ENCODE data around the gene PADI1.

PADI1 gene

DNA sequence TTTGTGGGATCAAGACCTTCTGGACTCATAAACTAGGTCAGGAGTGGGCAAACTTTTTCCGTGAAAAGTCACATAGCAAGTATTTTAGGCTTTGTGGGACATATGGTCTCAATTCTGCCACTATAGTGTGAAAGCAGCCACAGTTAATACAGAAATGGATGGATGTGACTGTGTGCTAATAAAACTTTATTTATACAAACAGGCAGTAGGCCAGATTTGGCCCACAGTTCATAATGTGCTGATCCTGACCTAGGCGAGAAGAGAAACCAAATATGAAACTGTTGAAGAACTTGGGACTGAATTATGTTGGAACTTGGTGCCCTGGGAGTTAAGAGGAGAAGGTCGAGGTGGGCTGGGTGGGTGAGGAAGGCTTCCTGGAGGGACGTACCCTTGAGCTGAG lies 61.0 kb downstream of the PADI1 start:
- in situ Hi-C loops (cut with MboI; ENCODE audit: low sequenced_read_pairs) = no loop called here

DNA sequence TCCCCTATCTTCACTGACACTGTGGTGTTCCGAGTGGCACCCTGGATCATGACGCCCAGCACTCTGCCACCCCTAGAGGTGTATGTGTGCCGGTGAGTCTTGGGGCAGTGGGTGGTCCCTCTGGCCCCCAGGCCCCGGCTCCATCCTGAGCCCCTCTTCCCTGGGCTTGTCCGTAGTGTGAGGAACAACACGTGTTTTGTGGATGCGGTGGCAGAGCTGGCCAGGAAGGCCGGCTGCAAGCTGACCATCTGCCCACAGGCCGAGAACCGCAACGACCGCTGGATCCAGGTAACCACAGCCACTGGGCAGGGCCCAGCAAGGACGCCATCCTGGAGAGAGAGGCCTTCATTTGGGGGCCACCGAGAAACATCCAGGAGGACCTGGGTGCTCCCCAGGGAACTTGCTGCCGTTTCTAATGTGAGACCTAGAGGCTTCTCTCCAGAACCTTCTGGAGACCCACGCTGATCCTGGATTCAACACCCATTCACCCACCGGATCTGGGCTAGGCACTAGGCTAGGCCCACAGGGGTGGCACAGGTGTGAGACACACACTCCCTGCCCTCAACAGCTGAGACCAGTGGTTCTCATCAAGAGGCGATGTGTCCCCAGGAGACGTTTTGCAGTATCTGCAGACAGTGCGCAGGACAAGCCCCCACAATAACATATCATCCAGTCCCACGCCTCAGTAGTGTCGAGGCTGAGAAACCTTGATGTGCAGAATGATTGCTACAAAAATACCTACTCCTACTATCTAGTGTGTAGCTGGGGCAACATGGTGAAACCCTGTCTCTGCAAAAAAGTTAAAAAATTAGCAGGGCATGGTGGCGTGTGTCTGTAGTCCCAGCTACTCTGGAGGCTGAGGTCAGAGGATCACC lies 66.2 kb downstream of the PADI1 start:
- in situ Hi-C loops (cut with MboI; ENCODE audit: low sequenced_read_pairs) = no loop called here

DNA sequence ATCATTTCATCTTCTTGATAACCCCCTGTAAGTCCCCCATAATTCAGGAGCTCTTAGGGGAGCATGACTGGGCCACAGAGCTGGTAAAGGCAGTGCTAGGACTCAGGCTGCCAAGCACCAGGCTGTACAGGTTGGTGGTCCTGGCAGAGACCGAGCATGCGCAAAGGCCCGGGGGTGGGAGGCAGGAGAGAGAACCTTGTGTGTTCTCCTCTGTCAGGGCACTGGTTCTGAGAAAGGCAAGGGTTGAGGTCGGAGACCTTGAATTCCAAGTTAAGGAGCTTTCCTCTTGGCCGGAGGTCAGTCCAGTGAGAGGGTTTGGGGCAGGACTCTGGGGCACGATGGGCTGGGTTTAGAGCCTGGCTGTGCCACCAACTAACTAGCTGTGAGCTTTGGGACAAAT lies 67.1 kb downstream of the PADI1 start:
- in situ Hi-C loops (cut with MboI; ENCODE audit: low sequenced_read_pairs) = no loop called here

DNA sequence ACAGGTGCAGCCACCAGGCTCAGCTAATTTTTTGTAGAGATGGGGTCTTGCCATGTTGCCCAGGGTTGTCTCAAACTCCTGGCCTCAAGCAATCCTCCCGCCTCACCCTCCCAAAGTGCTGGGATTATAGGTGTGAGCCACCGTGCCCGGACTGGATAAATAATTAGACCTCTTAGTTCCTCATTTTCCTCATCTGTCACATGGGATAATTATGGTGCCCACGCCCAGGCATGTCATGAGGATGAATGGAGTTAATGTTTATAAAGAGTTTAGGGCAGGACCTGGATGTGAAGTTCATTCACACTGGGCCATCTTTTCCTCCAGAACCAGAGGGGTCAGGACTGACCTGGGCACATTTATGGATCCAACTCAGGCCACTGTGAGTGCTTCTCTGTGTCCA lies 67.7 kb downstream of the PADI1 start:
- in situ Hi-C loops (cut with MboI; ENCODE audit: low sequenced_read_pairs) = no loop called here

DNA sequence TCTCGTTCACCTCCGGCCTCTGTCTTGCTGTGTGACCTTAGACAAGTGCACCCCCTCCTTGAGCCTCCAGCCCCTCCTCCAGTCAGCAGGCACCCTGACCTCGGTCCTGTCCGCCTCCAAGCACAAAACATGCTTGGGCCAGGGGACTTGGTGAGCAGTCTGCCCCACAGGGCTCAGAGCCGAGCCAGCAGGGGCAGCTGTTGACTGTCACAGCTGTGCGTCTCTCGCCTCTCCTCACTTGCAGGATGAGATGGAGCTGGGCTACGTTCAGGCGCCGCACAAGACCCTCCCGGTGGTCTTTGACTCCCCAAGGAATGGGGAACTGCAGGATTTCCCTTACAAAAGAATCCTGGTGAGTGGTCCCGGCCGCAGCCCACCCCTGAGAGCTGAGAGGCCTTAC lies 68.2 kb downstream of the PADI1 start:
- in situ Hi-C loops (cut with MboI; ENCODE audit: low sequenced_read_pairs) = no loop called here

DNA sequence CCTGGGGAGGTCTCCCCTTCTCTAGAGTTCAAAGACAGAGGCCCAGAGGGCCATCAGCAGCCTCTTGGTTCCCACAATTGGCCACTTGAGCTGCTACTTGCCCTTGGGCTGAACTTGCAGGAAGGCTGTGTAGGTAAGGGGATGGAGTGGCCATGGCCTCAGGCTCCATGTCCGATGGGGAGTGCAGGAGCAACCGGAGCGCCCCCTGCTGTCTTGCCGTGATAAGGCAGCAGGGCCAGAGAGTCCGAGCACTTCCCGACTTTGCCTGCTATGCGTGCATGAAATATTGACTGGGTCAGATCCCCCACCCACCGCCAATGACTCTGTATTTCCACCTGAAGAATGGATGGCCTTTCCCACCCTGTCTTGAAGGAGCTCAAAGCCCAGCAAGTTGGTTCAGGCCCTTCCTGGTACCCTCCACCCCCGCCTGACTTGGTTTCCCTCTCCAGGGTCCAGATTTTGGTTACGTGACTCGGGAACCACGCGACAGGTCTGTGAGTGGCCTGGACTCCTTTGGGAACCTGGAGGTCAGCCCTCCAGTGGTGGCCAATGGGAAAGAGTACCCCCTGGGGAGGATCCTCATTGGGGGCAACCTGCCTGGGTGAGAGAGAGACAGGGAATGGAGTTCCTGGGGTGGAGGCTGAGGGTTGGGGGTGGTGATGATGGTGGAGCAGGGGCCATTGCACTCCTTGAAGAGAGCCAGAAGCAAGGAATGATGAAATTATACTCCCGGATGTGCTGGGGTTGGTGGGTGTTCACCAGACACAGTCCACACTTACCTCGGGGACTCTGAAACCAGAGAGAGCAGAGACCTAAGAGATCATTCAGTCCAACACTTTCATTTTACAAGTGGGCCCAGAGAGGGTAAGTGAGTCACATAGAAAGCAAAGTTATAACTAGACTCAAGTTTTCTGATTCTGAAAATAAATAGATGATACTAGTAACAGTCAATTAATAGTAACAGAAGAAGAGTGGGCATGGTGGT lies 69.5 kb downstream of the PADI1 start:
- in situ Hi-C loops (cut with MboI; ENCODE audit: low sequenced_read_pairs) = no loop called here

DNA sequence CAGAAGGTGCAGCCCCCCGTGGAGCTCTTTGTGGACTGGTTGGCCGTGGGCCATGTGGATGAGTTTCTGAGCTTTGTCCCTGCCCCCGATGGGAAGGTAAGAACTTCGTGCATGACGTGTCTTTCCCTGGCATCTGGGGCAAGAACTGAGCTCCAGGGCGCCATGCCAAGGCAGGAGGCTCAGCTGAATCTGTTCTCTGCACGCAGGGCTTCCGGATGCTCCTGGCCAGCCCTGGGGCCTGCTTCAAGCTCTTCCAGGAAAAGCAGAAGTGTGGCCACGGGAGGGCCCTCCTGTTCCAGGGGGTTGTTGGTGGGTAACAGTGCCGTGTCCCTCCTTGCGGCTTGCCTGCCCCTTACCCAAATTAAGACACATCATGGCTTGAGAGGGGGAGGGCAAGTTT lies 71.6 kb downstream of the PADI1 start:
- in situ Hi-C loops (cut with MboI; ENCODE audit: low sequenced_read_pairs) = no loop called here

DNA sequence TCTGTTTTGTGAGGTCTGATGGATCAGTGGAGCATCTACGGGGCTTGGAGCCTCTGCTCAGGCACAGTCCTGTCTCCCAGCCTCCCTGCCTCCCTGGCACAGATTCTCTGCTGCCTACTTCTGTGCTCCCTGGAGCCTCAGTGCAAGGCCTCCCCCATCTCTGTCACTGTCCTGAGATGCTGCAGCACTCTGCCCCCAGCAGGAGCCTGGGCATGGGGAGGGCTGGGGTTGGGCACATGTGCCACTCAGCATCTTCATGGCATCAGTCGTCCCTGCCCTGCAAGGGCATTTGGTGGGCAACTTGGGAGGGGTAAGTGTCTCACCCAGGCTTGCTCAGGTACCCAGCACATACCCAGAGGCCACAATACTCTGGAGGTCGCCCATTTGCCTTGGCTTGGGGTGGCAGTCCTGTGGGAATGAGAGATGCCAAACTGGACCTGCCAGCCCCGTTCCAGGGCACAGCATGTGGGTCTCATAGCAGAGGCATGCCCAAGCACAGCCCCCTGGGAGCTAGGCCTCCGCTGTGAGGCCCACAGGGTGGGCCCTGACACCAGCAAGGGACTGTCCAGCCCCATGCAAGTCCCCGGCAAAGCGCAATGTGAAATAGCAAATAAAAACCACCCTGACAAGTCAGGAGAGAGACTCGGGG lies 72.7 kb downstream of the PADI1 start:
- in situ Hi-C loops (cut with MboI; ENCODE audit: low sequenced_read_pairs) = no loop called here

DNA sequence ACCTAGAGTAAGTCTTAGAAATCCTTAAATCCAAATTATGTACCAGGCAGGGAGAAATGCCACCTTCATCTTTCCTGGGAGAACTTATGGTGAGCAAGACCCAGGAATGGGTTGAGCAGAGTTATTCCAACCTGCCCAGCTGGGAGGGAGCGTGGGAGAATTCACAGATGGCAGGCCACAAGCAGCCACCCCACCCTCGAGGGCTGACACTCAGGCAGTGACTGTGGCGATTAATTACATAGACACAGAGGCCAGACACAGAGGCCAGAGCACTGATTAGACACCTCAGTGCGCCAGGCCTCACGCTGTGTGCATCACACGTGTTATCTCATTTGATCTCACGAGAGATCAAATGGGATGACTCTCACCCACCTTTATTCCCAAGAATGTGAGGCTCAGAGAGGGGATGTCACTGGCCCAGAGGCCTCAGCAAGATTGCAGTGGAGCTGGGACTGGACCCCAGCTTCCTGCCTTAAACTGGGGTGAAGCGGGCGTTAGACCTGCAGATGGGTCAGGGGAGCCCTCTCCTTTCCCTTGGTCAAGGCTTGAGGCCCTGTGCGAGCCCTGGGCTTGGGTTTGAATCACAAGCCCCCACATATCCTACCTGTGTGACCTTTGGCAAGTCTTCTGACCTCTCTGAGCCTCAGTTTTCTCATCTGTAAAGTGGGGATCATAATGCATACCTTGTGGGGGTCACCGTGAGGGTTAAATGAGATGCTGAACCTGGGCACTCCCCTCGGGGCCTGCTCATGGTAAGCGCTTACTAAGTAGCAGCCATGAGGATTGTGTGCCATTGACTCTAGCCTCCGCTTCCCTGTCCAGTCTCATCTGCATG lies 74.3 kb downstream of the PADI1 start:
- in situ Hi-C loops (cut with MboI; ENCODE audit: low sequenced_read_pairs) = no loop called here

DNA sequence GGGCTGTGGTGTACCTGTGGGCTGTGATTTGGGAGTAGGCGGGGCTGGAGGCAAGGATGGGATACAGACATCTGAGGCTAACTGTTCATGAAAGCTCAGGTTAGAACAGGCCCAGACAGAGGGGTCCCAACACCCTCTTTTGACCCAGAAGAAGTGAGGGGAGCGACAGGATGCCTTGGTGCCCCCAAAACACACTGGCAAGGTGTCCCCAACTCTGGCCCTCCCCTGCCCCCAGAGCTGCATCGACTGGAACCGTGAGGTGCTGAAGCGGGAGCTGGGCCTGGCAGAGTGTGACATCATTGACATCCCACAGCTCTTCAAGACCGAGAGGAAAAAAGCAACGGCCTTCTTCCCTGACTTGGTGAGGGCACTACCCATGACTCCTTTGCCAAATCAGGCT lies 75.5 kb downstream of the PADI1 start:
- in situ Hi-C loops (cut with MboI; ENCODE audit: low sequenced_read_pairs) = no loop called here

DNA sequence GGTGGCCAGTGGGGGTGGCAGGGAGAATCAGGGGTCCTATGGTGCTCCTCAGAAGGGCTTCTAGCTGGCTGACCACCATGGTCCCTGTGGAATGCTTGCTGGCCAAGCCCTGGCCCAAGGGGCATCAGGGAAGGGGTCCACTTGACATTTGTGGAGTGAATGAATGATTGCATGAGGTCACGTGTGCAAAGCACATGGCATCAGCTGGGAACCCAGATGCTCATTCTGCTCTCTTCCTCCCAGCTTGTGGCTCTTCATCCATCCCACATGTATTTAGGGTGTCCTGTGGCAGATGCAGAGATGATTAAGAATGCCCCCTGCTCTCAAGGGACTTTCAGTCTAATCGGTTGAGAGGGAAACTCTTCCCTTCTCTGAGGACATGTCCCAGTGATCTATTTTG lies 76.0 kb downstream of the PADI1 start:
- in situ Hi-C loops (cut with MboI; ENCODE audit: low sequenced_read_pairs) = no loop called here

DNA sequence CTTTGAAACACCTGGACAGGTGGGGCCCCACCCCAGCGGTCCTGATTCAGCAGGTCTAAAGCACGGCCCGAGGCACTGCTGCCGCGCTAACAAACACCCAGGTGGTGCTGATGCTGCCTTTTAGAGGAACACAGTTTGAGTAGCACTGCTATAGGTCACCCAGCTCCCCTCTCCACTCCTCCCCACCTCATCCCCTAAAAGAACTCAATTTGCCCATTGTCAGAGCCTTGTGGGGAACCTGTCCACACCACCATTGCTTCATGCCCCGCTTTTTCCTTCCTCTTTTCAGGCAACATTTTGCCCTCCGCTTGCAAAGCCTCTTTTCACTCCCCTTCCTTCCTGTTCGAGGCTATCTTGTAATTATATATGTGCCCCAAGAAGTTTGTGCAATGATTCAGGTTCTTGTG lies 76.8 kb downstream of the PADI1 start:
- in situ Hi-C loops (cut with MboI; ENCODE audit: low sequenced_read_pairs) = no loop called here

DNA sequence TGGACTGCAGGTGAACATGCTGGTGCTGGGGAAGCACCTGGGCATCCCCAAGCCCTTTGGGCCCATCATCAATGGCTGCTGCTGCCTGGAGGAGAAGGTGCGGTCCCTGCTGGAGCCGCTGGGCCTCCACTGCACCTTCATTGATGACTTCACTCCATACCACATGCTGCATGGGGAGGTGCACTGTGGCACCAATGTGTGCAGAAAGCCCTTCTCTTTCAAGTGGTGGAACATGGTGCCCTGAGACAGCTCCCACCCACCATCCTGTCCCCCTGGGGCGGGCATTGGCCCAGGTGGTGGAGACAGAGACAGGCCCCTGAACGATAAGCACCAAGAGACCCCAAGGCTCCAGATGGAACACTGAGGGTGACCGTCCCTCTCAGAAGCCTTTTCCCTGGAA lies 77.9 kb downstream of the PADI1 start:
- in situ Hi-C loops (cut with MboI; ENCODE audit: low sequenced_read_pairs) = no loop called here

DNA sequence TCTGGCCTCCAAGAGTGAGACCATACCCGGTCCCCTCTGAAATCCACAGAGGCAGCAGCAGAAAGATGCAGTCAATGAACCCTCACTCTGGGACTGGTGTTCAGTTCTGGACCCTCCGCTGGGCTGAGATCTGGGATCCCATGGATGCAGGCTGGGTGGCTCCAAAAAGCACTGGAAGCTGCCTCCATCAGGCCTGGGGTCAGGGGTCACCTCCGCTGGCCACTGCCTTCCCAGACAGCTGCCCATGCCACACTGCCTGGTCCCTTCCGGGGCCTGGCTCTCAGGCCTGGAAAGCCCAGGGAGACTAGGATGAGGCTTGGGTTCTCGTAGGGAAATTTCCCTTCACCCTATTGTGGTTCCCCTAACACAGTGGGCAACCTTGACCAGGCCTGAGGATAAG lies 81.7 kb downstream of the PADI1 start:
- in situ Hi-C loops (cut with MboI; ENCODE audit: low sequenced_read_pairs) = no loop called here

DNA sequence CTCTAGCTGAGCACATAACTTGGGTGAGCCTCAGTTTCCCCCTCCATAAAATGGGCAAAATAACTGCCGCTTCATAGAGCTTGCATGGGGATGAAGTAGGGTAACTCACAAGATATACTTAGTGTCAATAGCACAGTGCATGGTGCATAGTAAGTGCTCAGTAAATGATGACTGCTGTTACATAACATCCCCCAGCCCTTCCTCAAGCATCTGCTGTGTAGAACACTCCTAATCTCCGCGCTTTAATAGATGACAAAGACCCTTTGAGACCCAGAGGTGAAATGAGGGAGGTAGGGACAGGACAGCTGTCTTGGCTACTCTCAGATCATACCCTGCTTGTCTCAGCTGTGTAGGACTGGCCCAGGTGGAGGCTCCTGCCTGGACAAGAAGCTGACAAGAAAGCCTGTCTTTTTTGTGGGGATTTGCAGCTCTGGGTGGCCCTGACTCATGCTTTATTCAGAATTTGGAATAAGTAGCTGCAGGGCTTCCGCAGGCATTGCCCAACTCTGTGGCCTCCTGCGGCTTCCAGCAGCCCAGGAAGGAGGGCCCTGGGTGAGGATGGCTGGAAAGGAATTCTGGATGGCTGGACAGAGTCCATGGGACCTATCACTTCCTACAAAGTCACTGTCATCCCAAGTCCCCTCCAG lies 82.3 kb downstream of the PADI1 start:
- in situ Hi-C loops (cut with MboI; ENCODE audit: low sequenced_read_pairs) = no loop called here

DNA sequence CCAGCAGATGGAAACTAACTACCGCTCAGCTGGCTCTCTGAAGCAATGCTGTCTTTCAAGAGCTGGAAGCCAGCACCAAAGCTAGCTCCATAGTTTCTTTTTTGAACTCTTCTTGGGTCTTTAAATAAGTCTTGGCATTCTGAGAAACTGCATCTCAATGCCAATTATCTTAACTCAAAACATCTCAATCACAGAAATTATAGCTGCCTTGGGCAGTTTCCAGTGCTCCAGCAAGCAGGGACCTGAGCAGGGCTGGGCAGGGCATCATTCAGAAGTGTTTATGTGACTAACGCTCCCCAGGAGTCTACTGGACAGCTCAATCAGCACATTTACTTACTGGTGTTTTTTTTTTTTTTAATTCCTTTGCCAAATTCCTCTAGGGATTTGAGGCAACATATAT lies 84.8 kb downstream of the PADI1 start:
- in situ Hi-C loops (cut with MboI; ENCODE audit: low sequenced_read_pairs) = no loop called here

DNA sequence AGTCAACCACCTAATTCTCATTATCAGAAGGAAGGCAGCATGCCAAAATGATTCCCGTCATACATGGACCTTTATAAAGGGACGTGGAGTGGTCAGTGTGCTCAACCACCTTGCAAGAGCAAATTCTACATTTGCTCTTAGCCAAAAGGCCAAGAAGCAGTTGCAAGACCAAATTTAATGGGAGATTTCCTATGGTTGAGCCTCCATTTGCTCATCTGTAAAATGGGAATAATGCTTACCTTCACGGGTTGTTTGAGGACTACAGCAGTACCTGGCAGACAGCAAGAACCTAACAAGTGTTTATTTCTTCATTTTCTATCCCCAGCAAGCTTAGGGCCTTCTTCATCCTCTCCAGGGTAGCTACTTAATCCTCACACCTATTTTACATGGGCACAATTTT lies 85.6 kb downstream of the PADI1 start:
- in situ Hi-C loops (cut with MboI; ENCODE audit: low sequenced_read_pairs) = no loop called here

DNA sequence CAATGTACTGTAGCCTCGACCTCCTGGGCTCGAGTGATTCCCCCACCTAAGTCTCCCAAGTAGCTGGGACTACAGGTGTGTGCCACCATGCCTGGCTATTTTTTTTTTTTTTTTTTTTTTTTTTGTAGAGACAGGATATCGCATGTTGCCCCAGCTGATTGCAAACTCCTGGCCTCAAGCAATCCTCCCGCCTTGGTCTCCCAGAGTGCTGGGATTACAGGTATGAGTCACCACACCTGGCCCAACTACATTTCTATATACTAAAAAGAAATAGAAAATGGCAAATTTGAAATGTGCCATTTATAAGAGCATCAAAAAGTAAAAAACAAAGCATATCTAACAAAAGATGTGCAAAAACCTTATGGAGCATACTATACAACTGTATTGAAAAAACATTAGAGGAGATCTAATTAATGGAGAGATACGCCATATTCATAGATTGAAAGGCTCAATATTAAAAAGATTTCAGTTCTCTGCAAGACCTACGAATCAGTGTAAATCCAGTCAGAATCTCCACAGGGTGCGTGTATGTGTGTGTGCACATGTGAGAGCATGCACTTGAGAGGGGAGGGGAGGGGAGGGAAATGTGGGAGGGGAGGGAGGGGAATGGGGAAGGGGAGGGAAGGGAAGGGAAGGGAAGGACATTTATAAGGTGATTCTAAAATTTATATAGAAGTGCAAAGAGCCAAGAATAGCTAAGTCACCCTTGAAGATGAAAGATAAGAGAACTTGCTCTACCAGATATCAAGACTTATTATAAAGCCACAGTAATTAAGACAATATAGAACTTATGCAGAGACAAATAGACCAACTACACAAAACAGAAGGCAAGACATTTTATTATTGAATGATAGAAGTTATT lies 87.6 kb downstream of the PADI1 start:
- in situ Hi-C loops (cut with MboI; ENCODE audit: low sequenced_read_pairs) = no loop called here

Measured in HL-60/S4 treated with phorbol 12-myristate 13-acetate at 8.2 ng/mL for 4 days and 3 days (cell line).